Neural progenitor cell (in vitro differentiated cells): ENCODE results near the gene XCR1.

Source experiments
- CTCF ChIP-seq: fragments of 200-600 bp; sonication (generic); IDR thresholded peaks from 2 replicates; pipeline ENCODE4 v1.5.1; 2017; ENCODE audit warnings: antibody characterized with exemption, mild to moderate bottlenecking
- EZH2phosphoT487 ChIP-seq: fragments of 200-600 bp; sonication (generic); IDR thresholded peaks from 2 replicates; pipeline ENCODE4 v1.6.1; 2017; ENCODE audit warnings: antibody characterized with exemption

GRCh38 chr3:45994419-45995235 lies 32.7 kb downstream of the XCR1 start:
- no peak for TF ChIP-seq CTCF
- TF ChIP-seq EZH2phosphoT487 = no peak
